Activated CD4-positive, alpha-beta memory T cell treated with anti-CD3 and anti-CD28 coated beads for 36 hours (primary cell): ENCODE measurements around the gene CRTAC1. TPM values are rescaled to one million over a fixed set of nuclear protein-coding genes. Genes with fewer than 3 reads are reported as not detected.

ENCODE experiments used
- CTCF ChIA-PET: fragments of 350-600 bp; sonication (Branson Sonifier 250); formaldehyde crosslinking; loops from one replicate; lab custom pipeline; 2021; ENCODE audit warnings: antibody characterized with exemption, inconsistent platforms; lab: Charles Lee
- POLR2A ChIA-PET: fragments of 350-600 bp; sonication (Branson Sonifier 250); formaldehyde crosslinking; loops from one replicate; lab custom pipeline; 2021; ENCODE audit warnings: antibody characterized with exemption; lab: Charles Lee
- DNase-seq: peaks from one replicate; pipeline ENCODE4 v3.0.0-alpha.2; 2020
- H3K27ac Mint-ChIP-seq: one replicate; pipeline ENCODE4 v1.8.0; 2021; ENCODE audit warnings: mixed read lengths
- H3K27me3 Mint-ChIP-seq: one replicate; pipeline ENCODE4 v1.8.0; 2021; ENCODE audit warnings: mixed read lengths
- H3K36me3 Mint-ChIP-seq: one replicate; pipeline ENCODE4 v1.8.0; 2021; ENCODE audit warnings: mixed read lengths
- H3K4me1 Mint-ChIP-seq: one replicate; pipeline ENCODE4 v1.8.0; 2021; ENCODE audit warnings: low read depth, mixed read lengths
- H3K4me3 Mint-ChIP-seq: one replicate; pipeline ENCODE4 v1.8.0; 2021; ENCODE audit warnings: mild to moderate bottlenecking, mixed read lengths
- H3K9me3 Mint-ChIP-seq: one replicate; pipeline ENCODE4 v1.8.0; 2021; ENCODE audit warnings: mixed read lengths
- intact Hi-C: fragments of 100-400 bp; cut with micrococcal nuclease; formaldehyde crosslinking; loops from one replicate; pipeline ENCODE4 v1.15.1; 2023
- total RNA-seq, 2 experiments: library from RNA; stranded (reverse); gene quantifications; one replicate each; pipeline ENCODE4 v1.2.3, GENCODE V29; 2021

Gene CRTAC1
- total RNA-seq, 2 experiments from 2014 or later = not detected

GRCh38 chr10:97889461-97890265 is 140.8 kb downstream of the CRTAC1 start:
- Mint-ChIP-seq H3K27me3 (peaks cover 1% of the 10 kb centered on the region), H3K4me1 (peaks cover 3% of the 10 kb centered on the region), H3K27ac (no peak overlapping the region), H3K36me3 (no peaks in the 10 kb centered on the region), H3K9me3 (no peaks in the 10 kb centered on the region), H3K4me3 (no peak overlapping the region)
- ChIA-PET CTCF (interaction anchor here (0.9 to 1.5 kb wide), 2 partner anchors 37 to 98 kb away, joined by 4 to 8 read pairs; no protein-coding TSS in a partner anchor), POLR2A (no interaction called here)
- peak; percentile 58 for DNase-seq
- intact Hi-C loops = no loop called here

- H3K36me3 Mint-ChIP-seq = no peaks in the 10 kb centered on the region
- no peak overlapping the region for H3K27ac Mint-ChIP-seq
- H3K9me3 Mint-ChIP-seq = no peaks in the 10 kb centered on the region
- H3K4me3 Mint-ChIP-seq = no peak overlapping the region
- H3K27me3 Mint-ChIP-seq = peaks cover 1% of the 10 kb centered on the region
- intact Hi-C loops = no loop called here
- peaks cover 3% of the 10 kb centered on the region for H3K4me1 Mint-ChIP-seq
- DNase-seq = peak; percentile 47
- ChIA-PET POLR2A (no interaction called here), CTCF (interaction anchor here (0.9 to 1.5 kb wide), 2 partner anchors 38 to 97 kb away, joined by 4 to 8 read pairs; no protein-coding TSS in a partner anchor)
Observed at GRCh38 chr10:97888641-97889262, 141.7 kb downstream of the CRTAC1 start.

- Mint-ChIP-seq H3K27me3 (no peaks in the 10 kb centered on the region), H3K9me3 (no peaks in the 10 kb centered on the region), H3K36me3 (no peaks in the 10 kb centered on the region), H3K27ac (no peak overlapping the region), H3K4me1 (peaks cover 3% of the 10 kb centered on the region), H3K4me3 (no peak overlapping the region)
- DNase-seq = no peak
- intact Hi-C loops = no loop called here
- CTCF ChIA-PET = no interaction called here
- POLR2A ChIA-PET = no interaction called here
Observed at GRCh38 chr10:97888134-97888533, 142.3 kb downstream of the CRTAC1 start.

GRCh38 chr10:97887399-97887798 is 143.0 kb downstream of the CRTAC1 start:
- ChIA-PET POLR2A (no interaction called here), CTCF (no interaction called here)
- DNase-seq = no peak
- Mint-ChIP-seq H3K4me3 (no peak overlapping the region), H3K9me3 (no peaks in the 10 kb centered on the region), H3K27ac (no peak overlapping the region), H3K36me3 (no peaks in the 10 kb centered on the region), H3K27me3 (no peaks in the 10 kb centered on the region), H3K4me1 (peaks cover 3% of the 10 kb centered on the region)
- intact Hi-C loops = no loop called here

DNA sequence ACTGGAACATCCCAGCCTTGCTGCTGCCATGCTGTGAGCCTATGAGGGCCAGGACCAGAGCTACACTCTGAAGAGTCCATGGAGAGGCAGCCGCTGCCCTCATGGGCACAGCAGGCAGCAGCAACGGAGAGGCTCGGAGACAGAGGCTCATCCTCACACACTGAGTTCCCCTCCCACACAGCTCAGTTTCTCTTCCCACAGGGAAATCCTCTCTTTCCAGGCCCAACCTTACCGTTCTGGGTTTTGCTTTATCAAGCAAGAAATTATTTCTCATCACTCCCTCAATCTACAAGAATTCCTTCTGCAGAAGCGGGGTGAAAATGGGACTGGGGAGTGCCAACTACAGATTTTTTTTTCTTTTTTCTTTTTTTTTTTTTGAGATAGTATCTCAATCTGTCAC is 144.1 kb downstream of the CRTAC1 start:
- intact Hi-C loops = no loop called here
- Mint-ChIP-seq H3K4me3 (no peak overlapping the region), H3K27me3 (no peaks in the 10 kb centered on the region), H3K9me3 (no peaks in the 10 kb centered on the region), H3K4me1 (peaks cover 3% of the 10 kb centered on the region), H3K36me3 (no peaks in the 10 kb centered on the region), H3K27ac (no peak overlapping the region)
- ChIA-PET CTCF (no interaction called here), POLR2A (no interaction called here)
- DNase-seq = no peak

DNA sequence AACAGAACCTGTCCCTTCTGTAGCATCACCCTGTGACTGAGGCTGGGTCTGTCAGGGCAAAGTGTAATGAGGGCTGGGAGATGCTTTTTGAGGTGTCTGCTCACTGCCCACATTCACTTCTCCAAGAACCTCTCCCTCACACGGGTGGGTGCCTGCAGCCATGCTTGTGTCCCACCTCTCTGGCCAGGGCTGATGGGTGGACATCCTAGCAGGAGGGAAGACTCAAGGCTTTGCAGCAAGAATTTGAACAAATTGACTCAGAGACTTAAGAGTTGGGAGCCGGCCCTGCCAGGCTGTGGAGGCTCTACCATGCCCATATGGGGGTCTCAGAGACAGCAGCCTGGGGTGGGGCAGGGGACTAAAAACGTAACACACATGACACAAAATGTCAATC is 147.3 kb downstream of the CRTAC1 start:
- H3K27ac Mint-ChIP-seq = no peak overlapping the region
- H3K36me3 Mint-ChIP-seq = no peaks in the 10 kb centered on the region
- H3K4me3 Mint-ChIP-seq = no peak overlapping the region
- DNase-seq = no peak
- ChIA-PET POLR2A (no interaction called here), CTCF (interaction anchor here (0.7 to 1.6 kb wide), 2 partner anchors 14 to 15 kb away, joined by 3 read pairs; no protein-coding TSS in a partner anchor)
- H3K4me1 Mint-ChIP-seq = no peaks in the 10 kb centered on the region
- intact Hi-C loops = no loop called here
- H3K9me3 Mint-ChIP-seq = no peaks in the 10 kb centered on the region
- H3K27me3 Mint-ChIP-seq = no peaks in the 10 kb centered on the region

GRCh38 chr10:97882142-97883091 is 148.0 kb downstream of the CRTAC1 start:
- Mint-ChIP-seq H3K36me3 (no peaks in the 10 kb centered on the region), H3K4me1 (no peaks in the 10 kb centered on the region), H3K27me3 (no peaks in the 10 kb centered on the region), H3K4me3 (no peak overlapping the region), H3K9me3 (no peaks in the 10 kb centered on the region), H3K27ac (no peak overlapping the region)
- ChIA-PET POLR2A (no interaction called here), CTCF (interaction anchor here (1.6 kb wide), 1 partner anchor 14 kb away, joined by 3 read pairs; no protein-coding TSS in a partner anchor)
- intact Hi-C loops = no loop called here
- peak; percentile 33 for DNase-seq

GRCh38 chr10:97880109-97880508 is 150.3 kb downstream of the CRTAC1 start:
- Mint-ChIP-seq H3K27me3 (no peaks in the 10 kb centered on the region), H3K4me1 (no peaks in the 10 kb centered on the region), H3K27ac (no peak overlapping the region), H3K36me3 (no peaks in the 10 kb centered on the region), H3K4me3 (no peak overlapping the region), H3K9me3 (no peaks in the 10 kb centered on the region)
- DNase-seq = no peak
- ChIA-PET CTCF (interaction anchor here (1.5 kb wide), 1 partner anchor 11 kb away, joined by 3 read pairs; no protein-coding TSS in a partner anchor), POLR2A (no interaction called here)
- intact Hi-C loops = no loop called here

DNA sequence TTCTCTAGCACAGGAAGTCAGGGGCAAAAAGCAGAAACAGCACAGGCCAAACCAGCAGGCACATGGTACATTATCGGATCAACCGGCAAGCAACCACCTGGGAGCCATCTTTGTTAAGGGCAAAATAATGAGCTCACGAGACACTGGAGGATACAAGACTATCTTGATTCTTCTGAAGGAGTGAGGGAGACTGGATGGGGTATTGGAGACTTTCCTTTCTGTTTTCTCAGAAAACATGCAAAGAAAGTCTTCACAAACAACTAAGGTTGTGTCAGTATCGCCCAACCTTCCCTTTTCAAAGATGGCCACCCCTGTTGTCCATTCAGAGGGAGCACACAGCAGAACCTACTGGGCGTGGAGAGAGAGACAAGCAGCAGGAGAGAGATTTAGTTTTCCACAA is 151.2 kb downstream of the CRTAC1 start:
- CTCF ChIA-PET = no interaction called here
- Mint-ChIP-seq H3K36me3 (no peaks in the 10 kb centered on the region), H3K27ac (no peak overlapping the region), H3K9me3 (no peaks in the 10 kb centered on the region), H3K4me1 (no peaks in the 10 kb centered on the region), H3K27me3 (no peaks in the 10 kb centered on the region), H3K4me3 (no peak overlapping the region)
- DNase-seq = no peak
- POLR2A ChIA-PET = no interaction called here
- intact Hi-C loops = no loop called here

GRCh38 chr10:97876402-97876801 is 154.0 kb downstream of the CRTAC1 start:
- Mint-ChIP-seq H3K4me1 (no peaks in the 10 kb centered on the region), H3K4me3 (no peak overlapping the region), H3K9me3 (no peaks in the 10 kb centered on the region), H3K36me3 (no peaks in the 10 kb centered on the region), H3K27ac (no peak overlapping the region), H3K27me3 (no peaks in the 10 kb centered on the region)
- CTCF ChIA-PET = interaction anchor here (1.2 to 1.5 kb wide), 2 partner anchors 84 to 85 kb away, joined by 3 to 4 read pairs; no protein-coding TSS in a partner anchor
- no peak for DNase-seq
- POLR2A ChIA-PET = interaction anchor here (0.6 kb wide), 1 partner anchor 49 kb away, joined by 3 read pairs; no protein-coding TSS in a partner anchor
- intact Hi-C loops = no loop called here

- intact Hi-C loops = no loop called here
- POLR2A ChIA-PET = no interaction called here
- Mint-ChIP-seq H3K27ac (no peak overlapping the region), H3K36me3 (no peaks in the 10 kb centered on the region), H3K4me1 (no peaks in the 10 kb centered on the region), H3K27me3 (no peaks in the 10 kb centered on the region), H3K9me3 (no peaks in the 10 kb centered on the region), H3K4me3 (no peak overlapping the region)
- CTCF ChIA-PET = interaction anchor here (0.7 to 9.7 kb wide), 2 partner anchors 82 to 162 kb away, joined by 3 to 246 read pairs; no protein-coding TSS in a partner anchor
- DNase-seq = no peak
Observed at GRCh38 chr10:97875391-97875790, 155.0 kb downstream of the CRTAC1 start.
